Lung (tissue), 12 donors: Measurements from ENCODE around the gene CDX1. TPM values are rescaled to one million over a fixed set of nuclear protein-coding genes. Genes with fewer than 3 reads are reported as not detected.

Experiments
- ATAC-seq: fragments of 200-7000 bp; cut with Tn5 transposase; one replicate; pipeline ENCODE4 v1.9.1; 2020; ENCODE audit warnings: moderate number of reproducible peaks; ENCODE audit not compliant: insufficient read depth, low FRiP score
- DNase-seq, 3 donors: peaks; one replicate each; pipeline ENCODE4 v3.0.0-alpha.2; 2013 to 2017
- H3K27ac ChIP-seq, 2 donors: one replicate each; pipeline ENCODE4 v1.5.1; 2013; ENCODE audit warnings: mild to moderate bottlenecking in 2 of 2, moderate library complexity in 2 of 2, control low read depth in 1 of 2, inconsistent platforms in 1 of 2, low read depth in 1 of 2, low read length in 1 of 2
- H3K27me3 ChIP-seq, 3 donors: one replicate each; pipeline ENCODE4 v1.5.1; 2013; ENCODE audit warnings: low read length in 2 of 3; ENCODE audit not compliant: control insufficient read depth in 3 of 3, insufficient read depth in 3 of 3
- H3K36me3 ChIP-seq, 4 donors: one replicate each; pipeline ENCODE4 v1.5.1; 2013; ENCODE audit warnings: low read length in 4 of 4, mild to moderate bottlenecking in 1 of 4, moderate library complexity in 1 of 4; ENCODE audit not compliant: control insufficient read depth in 4 of 4, insufficient read depth in 4 of 4
- H3K4me1 ChIP-seq, 5 donors: one replicate each; pipeline ENCODE4 v1.5.1; 2013; ENCODE audit warnings: low read length in 5 of 5, mild to moderate bottlenecking in 2 of 5, moderate library complexity in 1 of 5; ENCODE audit not compliant: control insufficient read depth in 5 of 5, insufficient read depth in 5 of 5
- H3K4me3 ChIP-seq: one replicate; pipeline ENCODE4 v1.5.1; 2013; ENCODE audit warnings: mild to moderate bottlenecking, control low read depth, moderate library complexity
- H3K9ac ChIP-seq, 2 donors: one replicate each; pipeline ENCODE4 v1.5.1; 2013; ENCODE audit warnings: low read length in 2 of 2, control low read depth in 1 of 2; ENCODE audit not compliant: insufficient read depth in 1 of 2
- H3K9me3 ChIP-seq, 4 donors: one replicate each; pipeline ENCODE4 v1.5.1; 2013; ENCODE audit warnings: low read length in 3 of 4, mild to moderate bottlenecking in 1 of 4, moderate library complexity in 1 of 4; ENCODE audit not compliant: control insufficient read depth in 4 of 4, insufficient read depth in 3 of 4
- WGBS, 2 donors: extraction: QIAGEN DNeasy Blood & Tissue Kit; methylation state at CpG; one replicate each; pipeline ENCODE4 v1.1.7; 2013; 5-methylcytosine and 5-hydroxymethylcytosine counted together
- polyA plus RNA-seq, 2 donors: library from polyadenylated mRNA; stranded (reverse); fragments of 200-250 nt; gene quantifications; one replicate each; pipeline ENCODE4 v1.2.1, GENCODE V29; 2013
- total RNA-seq, 2 donors: library from RNA; depleted of rRNA in 1 of 2; stranded (reverse); fragments of >200 nt in 1 of 2; gene quantifications; one replicate each; pipeline ENCODE4 v1.2.1, GENCODE V29; 2014 to 2021
- TF ChIP-seq, protein P1 (sequence below): IDR thresholded peaks from 2 replicates; pipeline ENCODE4 v1.5.1; 2012; ENCODE audit warnings: mild to moderate bottlenecking; ENCODE audit errors: control extremely low read depth, extremely low read depth
- donor health status: control.
- donor health status: control.
- donor health status: Bipolar disorder and iron deficiency.
- donor health status: healthy.
- donor health status: DM: yes; HTN: yes; CAD: no.

Gene CDX1
- total and polyA plus RNA-seq, 4 donors: 0.09 to 0.43 (median 0.26) TPM

DNA sequence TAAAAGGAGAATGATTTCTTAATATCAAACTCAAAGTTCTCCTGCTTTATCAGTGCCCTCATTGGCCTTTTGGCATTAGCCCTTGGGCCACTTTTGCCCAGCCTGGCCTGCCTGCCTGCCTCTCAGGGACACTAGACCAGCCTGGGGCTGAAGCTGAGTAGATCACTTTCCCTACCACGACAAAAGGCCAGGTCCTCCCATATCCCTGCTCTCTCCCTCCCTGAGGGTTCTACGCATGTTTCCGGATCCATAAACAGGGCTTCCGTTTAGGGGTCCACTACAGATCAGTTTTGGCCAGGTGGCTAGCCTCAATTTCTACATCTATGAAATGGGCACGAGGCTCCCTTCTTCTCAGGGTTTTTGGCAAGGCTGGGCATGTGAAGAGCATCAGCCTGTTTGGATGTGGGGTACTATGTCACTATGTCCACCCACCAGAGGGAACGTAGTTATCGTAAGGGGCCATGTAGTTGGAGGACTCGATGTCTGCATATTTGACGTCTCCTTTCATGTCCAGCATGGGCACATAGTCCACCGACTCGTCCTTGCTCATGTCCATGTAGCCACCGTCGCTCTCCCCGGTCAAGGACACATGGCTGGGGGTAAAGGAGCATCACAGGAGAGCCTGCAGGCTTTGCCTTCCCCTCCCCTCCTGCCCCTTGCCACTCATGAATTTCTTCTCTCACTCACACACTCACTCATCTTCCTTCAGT lies 45.0 kb upstream of the CDX1 start:
- Histone ChIP-seq H3K4me1 (peaks cover 0 to 5% (median 0%) of the 10 kb centered on the region in 5 donors), H3K9me3 (no peaks in the 10 kb centered on the region), H3K27ac (no peak overlapping the region), H3K27me3 (no peaks in the 10 kb centered on the region), H3K9ac (no peak overlapping the region), H3K36me3 (peaks cover 0 to 62% (median 32%) of the 10 kb centered on the region in 4 donors), H3K4me3 (no peak overlapping the region)
- ATAC-seq: no peak
- TF ChIP-seq, protein P1, sequence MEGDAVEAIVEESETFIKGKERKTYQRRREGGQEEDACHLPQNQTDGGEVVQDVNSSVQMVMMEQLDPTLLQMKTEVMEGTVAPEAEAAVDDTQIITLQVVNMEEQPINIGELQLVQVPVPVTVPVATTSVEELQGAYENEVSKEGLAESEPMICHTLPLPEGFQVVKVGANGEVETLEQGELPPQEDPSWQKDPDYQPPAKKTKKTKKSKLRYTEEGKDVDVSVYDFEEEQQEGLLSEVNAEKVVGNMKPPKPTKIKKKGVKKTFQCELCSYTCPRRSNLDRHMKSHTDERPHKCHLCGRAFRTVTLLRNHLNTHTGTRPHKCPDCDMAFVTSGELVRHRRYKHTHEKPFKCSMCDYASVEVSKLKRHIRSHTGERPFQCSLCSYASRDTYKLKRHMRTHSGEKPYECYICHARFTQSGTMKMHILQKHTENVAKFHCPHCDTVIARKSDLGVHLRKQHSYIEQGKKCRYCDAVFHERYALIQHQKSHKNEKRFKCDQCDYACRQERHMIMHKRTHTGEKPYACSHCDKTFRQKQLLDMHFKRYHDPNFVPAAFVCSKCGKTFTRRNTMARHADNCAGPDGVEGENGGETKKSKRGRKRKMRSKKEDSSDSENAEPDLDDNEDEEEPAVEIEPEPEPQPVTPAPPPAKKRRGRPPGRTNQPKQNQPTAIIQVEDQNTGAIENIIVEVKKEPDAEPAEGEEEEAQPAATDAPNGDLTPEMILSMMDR: no peak
- peak in 1 of 3 donors; percentile 9 for DNase-seq
- 92 to 95% methylated on average over 14 of the region's 14 CpGs for WGBS, 2 donors

DNA sequence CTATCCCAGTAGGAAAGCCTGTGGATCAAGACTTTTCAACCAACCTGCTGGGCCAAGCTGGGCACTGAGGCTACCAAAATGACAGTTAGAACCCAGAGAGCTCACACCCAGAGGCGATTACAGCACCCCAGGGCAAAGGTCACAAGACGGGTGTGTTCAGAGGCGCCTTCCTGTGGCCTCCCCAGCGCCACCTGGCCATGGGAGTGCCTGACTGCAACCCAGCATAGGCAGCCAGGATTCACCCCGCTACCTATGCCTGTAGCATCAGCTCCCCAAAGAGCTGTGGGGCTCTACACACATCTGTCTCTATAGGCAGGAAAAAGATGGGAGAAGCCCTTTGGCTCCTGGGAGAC lies 44.4 kb upstream of the CDX1 start:
- no peak overlapping the region for H3K4me3 ChIP-seq
- H3K9me3 ChIP-seq: no peaks in the 10 kb centered on the region
- H3K27ac ChIP-seq: no peak overlapping the region
- no peaks in the 10 kb centered on the region for H3K27me3 ChIP-seq
- H3K36me3 ChIP-seq: peaks cover 0 to 67% (median 33%) of the 10 kb centered on the region in 4 donors
- H3K9ac ChIP-seq: no peak overlapping the region
- peak in 1 of 3 donors; percentile 10 for DNase-seq
- peaks cover 0 to 5% (median 0%) of the 10 kb centered on the region in 5 donors for H3K4me1 ChIP-seq
- ATAC-seq: no peak
- TF ChIP-seq, protein P1: no peak
- 48 to 54% methylated on average over 5 of the region's 5 CpGs for WGBS, 2 donors

DNA sequence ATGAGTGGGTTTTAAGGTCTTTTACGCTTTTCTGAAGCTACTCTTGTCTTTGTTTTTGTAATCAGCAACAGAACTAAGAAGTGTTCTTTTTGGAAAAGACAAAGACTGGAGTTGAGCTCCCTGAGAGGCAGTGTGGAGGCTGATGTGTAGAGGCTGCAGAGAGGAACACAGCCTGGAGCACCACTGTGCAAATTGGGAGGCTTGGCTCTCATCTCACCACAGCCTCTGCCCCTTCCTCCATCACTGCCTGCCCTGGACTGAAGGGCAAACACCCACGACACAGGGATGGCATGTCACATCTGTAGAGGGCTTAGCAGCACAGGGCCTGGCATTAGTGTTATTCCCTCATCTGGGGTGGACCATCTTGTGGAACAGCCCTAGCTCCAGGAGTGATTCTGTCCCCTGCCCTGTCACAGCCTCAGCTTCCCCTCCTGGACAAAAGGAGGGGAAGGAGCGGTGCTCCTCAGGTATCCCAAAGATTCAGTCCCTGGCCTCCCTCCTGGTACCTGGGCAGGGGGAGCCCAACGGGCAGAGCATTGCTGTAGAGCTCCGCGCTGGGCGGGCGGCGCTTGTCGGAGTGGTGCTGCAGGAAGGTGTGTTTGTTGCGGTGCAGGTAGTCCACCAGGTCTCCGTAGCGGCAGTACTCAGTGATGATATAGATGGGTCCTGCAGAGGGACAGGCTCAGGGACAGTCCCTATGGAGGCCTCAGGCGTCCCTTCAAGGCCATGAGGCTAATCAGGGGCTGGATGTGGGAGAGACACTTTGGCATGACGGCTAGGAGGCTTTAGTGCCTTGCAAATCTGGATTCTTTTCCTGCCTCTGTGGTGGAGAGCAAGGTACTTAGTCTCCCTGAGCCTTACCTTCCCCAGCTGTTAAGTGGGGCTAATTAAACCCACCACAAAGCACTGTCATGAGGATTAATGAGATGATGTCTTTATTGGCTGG lies 43.8 kb upstream of the CDX1 start:
- TF ChIP-seq, protein P1: no peak
- H3K9ac ChIP-seq: no peak overlapping the region

More for the DNA sequence above, 43.8 kb upstream of the CDX1 start:
- ATAC-seq: no peak
- no peak for DNase-seq
- Histone ChIP-seq H3K36me3 (peaks cover 0 to 65% (median 33%) of the 10 kb centered on the region in 4 donors), H3K4me3 (no peak overlapping the region), H3K4me1 (peaks cover 0 to 5% (median 0%) of the 10 kb centered on the region in 5 donors), H3K27me3 (no peaks in the 10 kb centered on the region), H3K9me3 (no peaks in the 10 kb centered on the region), H3K27ac (no peak overlapping the region)
- WGBS, 2 donors: 92 to 96% methylated on average over 15 of the region's 15 CpGs
